ENCODE results near the gene DOHH. TPM values are rescaled to one million over a fixed set of nuclear protein-coding genes. Genes with fewer than 3 reads are reported as not detected.
"Not testable (repeated sequence)": the region's sequence is repeated elsewhere in the genome, so short reads cannot be mapped to it uniquely, and the experiment has no call there.

Gene DOHH
- polyA plus RNA-seq, 1 donor from 2014 or later = 16.3 TPM

DNA sequence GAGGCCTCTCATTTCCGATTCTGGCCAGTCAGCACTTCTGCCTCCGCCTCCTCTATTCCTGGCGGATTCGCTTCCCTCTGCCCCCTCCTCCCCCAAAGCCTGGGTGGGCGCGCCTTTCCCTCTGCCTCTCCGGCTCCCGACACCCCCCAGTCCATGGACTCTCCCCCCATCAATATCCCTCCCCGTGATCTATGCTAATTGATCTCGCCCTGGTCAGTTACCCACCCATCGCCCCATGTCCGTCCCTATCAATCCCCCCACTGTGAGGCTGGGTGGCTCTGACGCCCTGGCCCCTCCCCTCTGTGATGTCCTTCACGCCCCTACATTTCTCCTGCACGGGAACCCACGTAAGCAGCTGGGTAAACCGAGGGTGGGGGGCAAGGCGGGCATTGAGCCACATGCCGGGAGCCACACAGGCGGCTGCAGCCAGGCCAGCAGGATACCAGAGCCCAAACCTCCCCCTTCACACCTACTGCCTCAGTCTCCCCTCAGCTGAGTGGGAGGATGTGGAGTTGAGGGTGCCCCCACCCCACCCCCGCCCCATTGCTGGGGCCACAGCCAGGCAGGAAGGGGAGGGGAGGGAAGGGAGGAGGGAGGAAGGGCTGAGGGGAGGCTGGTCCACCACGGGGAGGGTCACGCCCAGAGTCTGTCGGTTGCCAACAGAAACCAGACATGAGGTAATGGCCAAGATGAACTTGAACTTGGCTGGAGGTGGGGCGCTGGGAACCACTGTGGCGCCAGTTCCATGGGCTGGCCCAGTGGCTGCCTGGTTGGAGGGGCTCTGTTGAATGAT lies 41.2 kb downstream of the DOHH start:
- Mint-ChIP-seq H3K27ac (no peak overlapping the region), H3K36me3 (peaks cover 2% of the 10 kb centered on the region), H3K4me3 (peak overlapping the region in 1 of 4 donors; percentile 60), H3K27me3 (no peaks in the 10 kb centered on the region), H3K4me1 (peaks cover 0 to 1% (median 0%) of the 10 kb centered on the region in 3 donors), H3K9me3 (no peaks in the 10 kb centered on the region)

DNA sequence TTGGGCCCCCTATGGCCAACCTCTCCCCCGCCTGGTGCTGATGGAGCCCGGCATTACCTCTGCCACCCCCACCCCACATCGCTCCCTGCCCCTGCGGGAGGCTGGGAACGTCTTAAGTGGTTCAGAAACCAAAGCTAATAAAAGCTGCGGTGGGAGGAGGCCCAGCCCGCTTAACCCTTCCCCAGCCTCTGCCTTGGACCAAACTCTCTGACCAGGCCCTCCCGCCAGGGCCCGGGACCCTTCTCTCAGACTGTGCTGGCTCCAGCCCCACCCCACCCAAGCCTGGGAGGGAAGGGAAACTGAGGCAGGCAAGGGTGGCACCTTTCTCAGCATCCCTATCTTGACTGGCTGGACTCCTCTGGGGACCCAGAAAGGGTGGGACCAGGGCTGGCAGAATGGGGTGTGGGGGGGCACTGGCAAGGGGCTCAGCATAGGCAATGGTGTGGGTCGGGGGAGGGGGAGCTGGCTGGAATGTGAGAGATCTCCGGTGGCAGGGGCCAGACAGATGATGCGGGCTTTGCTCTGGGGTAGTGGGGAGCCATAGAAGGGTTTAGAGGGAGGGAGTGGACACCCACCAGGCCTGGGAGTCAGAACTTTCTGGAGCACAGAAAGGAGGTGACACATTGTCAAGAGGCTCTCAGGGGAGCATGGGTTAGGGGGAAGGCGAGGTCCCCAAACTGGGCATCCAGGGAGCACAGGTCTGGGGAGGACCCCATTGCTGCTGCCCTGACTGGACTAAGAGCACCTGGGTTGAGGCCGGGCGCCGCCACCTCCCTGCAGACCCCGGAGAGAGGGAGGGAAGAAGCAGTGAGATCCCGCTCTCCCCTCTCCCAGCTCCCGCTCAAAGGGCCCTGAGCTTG lies 42.0 kb downstream of the DOHH start:
- H3K4me3 Mint-ChIP-seq = peak overlapping the region in 1 of 4 donors; percentile 60
- no peaks in the 10 kb centered on the region for H3K27me3 Mint-ChIP-seq
- H3K9me3 Mint-ChIP-seq = no peaks in the 10 kb centered on the region
- H3K4me1 Mint-ChIP-seq = peaks cover 0 to 1% (median 0%) of the 10 kb centered on the region in 3 donors
- peaks cover 2% of the 10 kb centered on the region for H3K36me3 Mint-ChIP-seq
- H3K27ac Mint-ChIP-seq = no peak overlapping the region

DNA sequence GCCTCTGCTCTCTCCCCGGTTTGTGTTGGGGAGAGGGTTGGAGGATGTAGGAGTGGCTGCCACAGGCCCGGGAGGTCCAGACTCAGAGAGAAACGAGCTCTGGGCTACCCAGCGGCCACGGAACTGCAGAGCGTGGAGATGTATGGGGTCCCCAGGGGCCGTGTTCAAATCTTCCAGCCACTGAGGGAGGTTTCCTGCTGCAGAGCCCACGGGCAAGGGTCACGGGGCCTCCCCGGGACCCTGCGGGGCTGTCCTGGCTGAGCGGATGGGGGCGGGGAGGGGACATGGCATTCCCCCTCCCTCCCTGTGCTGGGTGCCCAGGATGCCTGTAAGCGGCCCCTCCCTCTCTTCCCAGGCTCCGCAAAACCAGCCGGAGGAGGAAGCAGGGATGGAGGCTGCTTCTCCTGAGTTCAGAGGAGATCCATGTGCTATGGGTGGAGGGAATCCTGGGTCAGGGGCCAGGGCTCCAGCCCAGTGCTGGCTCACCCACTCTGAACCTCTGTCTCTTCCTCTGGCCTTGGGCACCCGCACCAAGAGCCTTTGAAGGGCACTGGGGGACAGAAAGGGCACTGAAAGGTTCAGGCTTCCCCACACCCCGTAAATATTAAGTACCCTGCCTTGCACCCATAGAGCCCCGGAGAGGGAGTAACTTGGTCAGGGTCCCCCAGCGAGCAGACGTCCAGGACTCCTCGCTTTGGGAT lies 42.8 kb downstream of the DOHH start:
- H3K27me3 Mint-ChIP-seq = no peaks in the 10 kb centered on the region
- no peak overlapping the region for H3K4me3 Mint-ChIP-seq
- peaks cover 0 to 1% (median 0%) of the 10 kb centered on the region in 3 donors for H3K4me1 Mint-ChIP-seq
- no peak overlapping the region for H3K27ac Mint-ChIP-seq
- peaks cover 4% of the 10 kb centered on the region for H3K36me3 Mint-ChIP-seq
- H3K9me3 Mint-ChIP-seq = no peaks in the 10 kb centered on the region

DNA sequence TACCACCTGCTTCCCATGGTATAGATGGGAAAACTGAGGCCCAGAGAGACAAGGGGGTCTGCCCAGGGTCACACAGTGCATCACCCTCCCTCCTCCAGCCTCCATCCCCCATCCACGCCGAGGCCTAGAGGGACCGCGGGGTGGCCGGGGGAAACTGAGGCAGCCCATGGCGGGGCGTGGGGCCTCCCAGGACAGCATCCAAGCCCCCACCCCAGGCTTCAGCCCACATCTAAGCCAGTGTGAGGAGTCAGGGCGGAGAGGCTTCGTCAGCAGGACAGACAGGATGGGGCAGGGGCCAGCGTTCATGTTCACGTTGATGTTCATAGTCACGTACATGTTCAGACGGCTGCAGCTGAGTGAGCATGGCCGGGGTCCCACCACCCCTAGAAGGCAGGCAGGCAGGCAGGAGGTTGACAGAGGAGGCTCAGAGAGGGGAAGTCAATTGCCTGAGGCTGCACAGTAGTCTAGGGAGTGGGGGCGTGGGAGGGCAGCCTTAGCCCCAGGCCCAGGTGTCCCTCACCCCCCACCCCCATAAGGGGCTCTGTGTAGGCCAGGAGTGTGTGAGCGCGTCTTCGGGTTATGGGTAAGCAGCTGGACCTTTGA lies 43.4 kb downstream of the DOHH start:
- Mint-ChIP-seq H3K9me3 (no peaks in the 10 kb centered on the region), H3K4me3 (peak overlapping the region in 1 of 4 donors; percentile 65), H3K36me3 (peaks cover 2% of the 10 kb centered on the region), H3K27ac (peak overlapping the region in 1 of 3 donors; percentile 59), H3K4me1 (peaks cover 0 to 1% (median 0%) of the 10 kb centered on the region in 3 donors), H3K27me3 (no peaks in the 10 kb centered on the region)

DNA sequence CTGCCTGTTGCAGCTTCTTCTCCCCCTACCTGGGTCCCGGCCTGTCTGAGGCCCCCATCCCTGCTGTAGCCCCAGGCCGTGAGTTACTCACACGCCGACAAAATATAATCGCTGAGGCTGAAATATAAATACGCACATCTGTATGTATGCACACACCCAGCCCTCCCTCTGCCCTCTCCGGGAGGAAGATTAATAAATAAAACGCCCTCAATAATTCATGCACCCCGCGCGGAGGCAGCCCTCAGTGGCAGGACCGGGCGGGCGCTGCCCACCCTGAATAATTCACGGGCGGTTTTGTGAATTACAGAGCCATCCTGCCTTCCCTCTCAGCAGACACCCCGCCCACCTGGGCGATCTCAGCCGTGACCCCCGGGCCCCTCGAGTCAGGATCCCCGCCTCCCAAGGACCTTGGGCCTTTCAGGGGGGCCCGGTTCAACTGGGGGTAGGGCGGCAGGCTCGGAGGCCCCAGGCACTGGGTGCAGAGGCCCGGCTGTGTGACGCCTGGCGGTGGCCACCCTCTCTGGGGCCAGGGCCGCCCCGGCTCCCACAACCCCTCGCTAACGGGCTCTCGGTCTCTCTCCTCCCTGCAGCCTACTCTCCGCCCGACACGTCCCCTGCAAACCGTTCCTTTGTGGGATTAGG lies 44.4 kb downstream of the DOHH start:
- Mint-ChIP-seq H3K4me1 (peaks cover 0 to 1% (median 0%) of the 10 kb centered on the region in 3 donors), H3K4me3 (no peak overlapping the region), H3K27me3 (no peaks in the 10 kb centered on the region), H3K9me3 (no peaks in the 10 kb centered on the region), H3K36me3 (peaks cover 2% of the 10 kb centered on the region), H3K27ac (no peak overlapping the region)

DNA sequence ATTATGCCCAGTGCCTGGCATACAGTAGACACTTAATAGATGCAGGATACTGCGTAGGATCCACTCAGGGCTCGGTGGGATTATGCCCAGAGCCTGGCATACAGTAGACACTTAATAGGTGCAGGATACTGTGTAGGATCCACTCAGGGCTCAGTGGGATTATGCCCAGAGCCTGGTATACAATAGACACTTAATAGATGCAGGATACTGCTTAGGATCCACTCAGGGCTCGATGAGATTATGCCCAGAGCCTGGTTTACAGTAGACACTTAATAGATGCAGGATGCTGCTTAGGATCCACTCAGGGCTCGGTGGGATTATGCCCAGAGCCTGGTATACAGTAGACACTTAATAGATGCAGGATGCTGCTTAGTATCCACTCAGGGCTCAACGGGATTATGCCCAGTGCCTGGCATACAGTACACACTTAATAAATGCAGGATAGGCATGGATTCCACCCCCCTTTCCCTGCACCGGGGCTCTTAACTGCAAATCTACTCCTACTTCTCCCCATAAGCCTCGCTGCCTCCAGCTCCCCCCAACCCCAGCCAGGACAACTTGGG lies 45.0 kb downstream of the DOHH start:
- Mint-ChIP-seq H3K4me1 (peaks cover 0 to 1% (median 0%) of the 10 kb centered on the region in 3 donors), H3K27ac (no peak overlapping the region), H3K4me3 (peak overlapping the region in 1 of 4 donors; percentile 51), H3K9me3 (no peaks in the 10 kb centered on the region), H3K36me3 (peaks cover 4% of the 10 kb centered on the region), H3K27me3 (no peaks in the 10 kb centered on the region)

DNA sequence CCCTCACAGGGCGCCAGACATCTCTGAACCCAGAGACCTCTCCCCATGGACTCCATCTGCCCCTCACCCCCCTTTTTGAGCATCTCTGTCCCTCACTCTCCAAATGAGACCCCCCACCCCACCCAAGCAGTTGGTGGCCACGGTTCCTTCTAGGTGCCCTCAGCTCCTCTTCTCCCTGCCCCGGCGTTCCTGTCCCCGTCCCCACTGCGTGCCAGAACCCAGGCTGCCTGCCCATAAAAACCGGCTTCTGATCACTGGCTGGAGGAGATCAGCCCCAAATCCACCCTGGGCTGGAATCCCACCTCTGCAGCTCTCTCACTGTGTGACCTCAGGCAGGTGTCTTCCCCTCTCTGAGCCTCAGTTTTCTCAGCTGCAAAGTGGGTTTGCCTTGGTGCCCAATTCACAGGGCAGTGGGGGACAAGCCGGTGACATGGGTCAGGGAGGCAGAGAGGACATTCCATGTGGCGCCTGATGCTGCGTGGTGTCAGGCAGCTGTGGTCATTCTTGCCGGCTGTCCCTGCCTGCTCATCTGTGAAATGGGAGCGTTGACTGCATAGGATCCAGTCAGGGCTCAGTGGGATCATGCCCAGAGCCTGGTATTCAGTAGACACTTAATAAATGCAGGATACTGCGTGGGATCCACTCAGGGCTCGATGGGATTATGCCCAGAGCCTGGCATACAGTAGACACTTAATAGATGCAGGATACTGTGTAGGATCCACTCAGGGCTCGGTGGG lies 45.6 kb downstream of the DOHH start:
- Mint-ChIP-seq H3K27ac (no peak overlapping the region), H3K27me3 (no peaks in the 10 kb centered on the region), H3K4me3 (no peak overlapping the region), H3K4me1 (peaks cover 0 to 1% (median 0%) of the 10 kb centered on the region in 3 donors), H3K36me3 (peaks cover 4% of the 10 kb centered on the region), H3K9me3 (no peaks in the 10 kb centered on the region)

DNA sequence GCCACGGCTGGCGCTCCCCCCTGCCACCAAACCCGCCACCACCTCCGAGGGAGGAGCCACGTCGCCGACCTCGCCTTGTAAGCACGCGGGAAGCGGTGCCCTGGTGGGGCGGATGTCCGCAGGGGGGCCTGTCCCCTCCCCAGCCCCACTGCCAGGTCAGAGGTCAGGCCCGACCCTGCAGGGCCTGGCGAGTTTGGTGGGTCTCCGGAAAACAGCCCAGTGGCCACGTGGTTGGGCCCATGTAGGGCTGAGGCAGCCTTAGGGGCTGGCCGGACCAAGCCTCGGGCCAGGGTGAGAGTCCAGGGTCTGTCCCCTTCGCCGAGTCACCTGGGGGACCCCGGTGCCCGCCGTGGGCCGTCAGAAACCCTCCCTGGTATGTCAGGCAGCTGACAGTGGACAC lies 46.6 kb downstream of the DOHH start:
- H3K27me3 Mint-ChIP-seq = no peaks in the 10 kb centered on the region
- H3K36me3 Mint-ChIP-seq = peaks cover 4% of the 10 kb centered on the region
- no peak overlapping the region for H3K4me3 Mint-ChIP-seq

DNA sequence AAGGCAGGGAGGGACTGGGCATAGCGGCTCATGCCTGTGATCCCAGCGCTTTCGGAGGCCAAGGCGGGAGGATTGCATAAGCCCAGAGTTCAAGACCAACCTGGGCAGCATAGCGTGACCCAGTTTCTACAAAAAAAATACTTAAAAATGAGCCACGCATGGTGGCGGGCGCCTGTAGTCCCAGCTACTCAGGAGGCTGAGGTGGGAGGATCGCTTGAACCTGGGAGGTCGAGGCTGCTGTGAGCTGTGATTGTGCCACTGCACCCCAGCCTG lies 47.6 kb downstream of the DOHH start:
- H3K27me3 Mint-ChIP-seq, H3K4me3 Mint-ChIP-seq, H3K36me3 Mint-ChIP-seq, H3K27ac Mint-ChIP-seq, H3K9me3 Mint-ChIP-seq, H3K4me1 Mint-ChIP-seq: not testable (repeated sequence)

More for the DNA sequence above, 46.6 kb downstream of the DOHH start:
- peaks cover 0 to 1% (median 0%) of the 10 kb centered on the region in 3 donors for H3K4me1 Mint-ChIP-seq
- H3K27ac Mint-ChIP-seq = no peak overlapping the region
- no peaks in the 10 kb centered on the region for H3K9me3 Mint-ChIP-seq

DNA sequence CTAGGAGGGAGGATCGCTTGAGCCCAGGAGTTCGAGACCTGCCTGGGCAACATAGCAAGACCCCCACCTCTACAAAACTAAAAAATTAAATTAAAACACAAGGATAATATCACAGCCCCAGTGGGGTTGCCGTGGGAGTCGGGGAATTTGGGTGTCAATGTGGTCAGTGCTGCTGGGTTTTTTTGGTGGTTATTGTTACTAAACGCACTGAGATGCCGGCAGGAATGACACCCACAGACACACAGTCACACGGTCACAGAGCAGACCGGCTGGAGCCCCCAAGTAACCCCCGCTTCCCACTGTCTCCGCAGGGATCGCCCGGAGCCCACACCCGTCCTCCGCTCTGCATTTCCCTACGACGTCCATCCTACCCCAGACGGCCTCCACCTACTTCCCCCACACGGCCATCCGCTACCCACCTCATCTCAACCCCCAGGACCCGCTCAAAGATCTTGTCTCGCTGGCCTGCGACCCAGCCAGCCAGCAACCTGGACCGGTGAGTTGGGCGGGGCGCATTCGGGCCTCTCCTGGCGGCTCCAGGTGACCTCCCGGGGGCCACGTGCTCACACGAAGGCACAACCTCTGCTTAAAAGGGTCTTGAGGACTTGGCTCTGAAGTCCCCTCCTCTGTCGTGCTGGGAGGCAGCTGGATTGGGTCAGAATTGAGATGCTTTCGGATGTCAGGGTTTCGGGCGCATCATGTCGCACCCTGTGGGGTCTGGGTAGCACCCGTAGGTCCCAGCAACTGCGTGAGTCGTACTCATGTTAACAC lies 48.1 kb downstream of the DOHH start:
- Mint-ChIP-seq H3K36me3 (peaks cover 4% of the 10 kb centered on the region), H3K4me1 (peaks cover 0 to 1% (median 0%) of the 10 kb centered on the region in 3 donors), H3K4me3 (no peak overlapping the region), H3K27ac (no peak overlapping the region), H3K27me3 (no peaks in the 10 kb centered on the region), H3K9me3 (no peaks in the 10 kb centered on the region)

DNA sequence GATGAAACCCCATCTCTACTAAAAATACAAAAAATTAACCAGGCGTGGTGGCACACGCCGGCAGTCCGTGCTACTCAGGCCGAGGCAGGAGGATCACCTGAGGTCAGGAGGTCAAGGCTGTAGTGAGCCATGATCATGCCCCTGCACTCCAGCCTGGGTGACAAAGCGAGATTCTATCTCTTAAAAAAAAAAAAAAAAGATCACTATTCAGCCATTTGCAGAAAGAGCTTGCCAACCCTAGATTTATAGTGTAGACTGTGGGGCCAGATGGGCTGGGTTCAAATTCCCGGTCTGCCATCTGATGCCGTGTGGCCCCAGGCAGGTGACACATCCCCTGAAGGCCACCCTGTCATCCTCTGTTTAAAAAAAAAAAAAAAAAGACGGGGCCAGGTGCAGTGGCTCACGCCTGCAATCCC lies 49.0 kb downstream of the DOHH start:
- Mint-ChIP-seq H3K36me3 (peaks cover 4% of the 10 kb centered on the region), H3K9me3 (no peaks in the 10 kb centered on the region), H3K4me1 (no peaks in the 10 kb centered on the region), H3K4me3 (no peak overlapping the region), H3K27me3 (no peaks in the 10 kb centered on the region), H3K27ac (no peak overlapping the region)

DNA sequence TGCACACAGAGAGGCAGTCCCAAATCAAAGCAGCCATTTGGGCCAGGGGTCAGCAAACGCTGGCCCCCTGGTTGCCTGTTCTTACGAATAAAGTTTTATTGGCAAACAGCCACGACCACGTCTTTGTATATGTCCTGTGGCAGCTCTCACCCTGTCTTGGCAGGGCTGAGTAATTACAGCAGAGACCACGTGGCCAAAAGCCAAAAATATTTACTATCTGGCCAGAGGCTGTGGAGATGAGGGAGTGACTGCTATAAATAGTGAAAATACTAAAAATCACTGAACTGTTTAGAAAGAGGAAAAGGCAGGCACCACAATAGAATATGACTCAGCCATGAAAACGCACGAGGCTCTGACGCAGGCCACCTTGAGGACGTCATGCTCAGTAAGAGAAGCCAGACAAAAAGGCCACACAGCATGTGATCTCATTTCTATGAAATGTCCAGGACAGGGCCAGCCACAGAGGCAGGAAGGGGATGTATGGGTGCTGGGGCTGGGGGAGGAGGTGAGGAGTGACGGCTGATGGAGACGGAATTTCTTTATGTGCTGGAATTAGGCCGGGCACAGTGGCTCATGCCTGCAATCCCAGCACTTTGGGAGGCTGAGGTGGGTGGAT lies 49.6 kb downstream of the DOHH start:
- Mint-ChIP-seq H3K4me1 (no peaks in the 10 kb centered on the region), H3K36me3 (peaks cover 4% of the 10 kb centered on the region), H3K4me3 (no peak overlapping the region), H3K9me3 (no peaks in the 10 kb centered on the region), H3K27me3 (no peaks in the 10 kb centered on the region), H3K27ac (peak overlapping the region in 1 of 3 donors; percentile 47)
